KOPT-K1 (cell line): ENCODE results near the gene SIGLEC7.
"Not testable (repeated sequence)": the region's sequence is repeated elsewhere in the genome, so short reads cannot be mapped to it uniquely, and the experiment has no call there.

Source experiments
- H3K27ac ChIP-seq: fragments of 200-600 bp; sonication (generic); 2 replicates; pipeline ENCODE4 v1.5.1; 2016; ENCODE audit warnings: antibody characterized with exemption, mild to moderate bottlenecking, low read depth, low read length; ENCODE audit not compliant: poor library complexity, severe bottlenecking
- H3K36me3 ChIP-seq: fragments of 200-600 bp; sonication (generic); 2 replicates; pipeline ENCODE4 v1.5.1; 2017; ENCODE audit warnings: antibody characterized with exemption, mild to moderate bottlenecking, low read length, moderate library complexity; ENCODE audit not compliant: insufficient read depth
- H3K9me3 ChIP-seq: fragments of 200-600 bp; sonication (generic); 2 replicates; pipeline ENCODE4 v1.5.1; 2017; ENCODE audit warnings: antibody characterized with exemption, low read length, mild to moderate bottlenecking; ENCODE audit not compliant: insufficient read depth, poor library complexity, severe bottlenecking

SIGLEC7 gene

GRCh38 chr19:51164215-51164614 is 22.1 kb downstream of the SIGLEC7 start:
- Histone ChIP-seq H3K9me3 (no peaks in the 10 kb centered on the region), H3K27ac (no peak overlapping the region), H3K36me3 (no peaks in the 10 kb centered on the region)

GRCh38 chr19:51166846-51167490 is 24.9 kb downstream of the SIGLEC7 start:
- H3K9me3 ChIP-seq: no peaks in the 10 kb centered on the region
- H3K27ac ChIP-seq: no peak overlapping the region
- H3K36me3 ChIP-seq: no peaks in the 10 kb centered on the region

GRCh38 chr19:51168564-51169282 is 26.6 kb downstream of the SIGLEC7 start:
- Histone ChIP-seq H3K9me3 (no peaks in the 10 kb centered on the region), H3K27ac (no peak overlapping the region), H3K36me3 (no peaks in the 10 kb centered on the region)

GRCh38 chr19:51169283-51169918 is 27.3 kb downstream of the SIGLEC7 start:
- not testable (repeated sequence) for H3K27ac ChIP-seq, H3K36me3 ChIP-seq, H3K9me3 ChIP-seq

GRCh38 chr19:51172223-51172622 is 30.1 kb downstream of the SIGLEC7 start:
- H3K9me3 ChIP-seq: no peaks in the 10 kb centered on the region
- no peak overlapping the region for H3K27ac ChIP-seq
- no peaks in the 10 kb centered on the region for H3K36me3 ChIP-seq

- Histone ChIP-seq H3K9me3 (no peaks in the 10 kb centered on the region), H3K27ac (no peak overlapping the region), H3K36me3 (no peaks in the 10 kb centered on the region)
These were observed 31.6 kb downstream of the SIGLEC7 start for GRCh38 chr19:51173681-51174080.

GRCh38 chr19:51179256-51179655 is 37.2 kb downstream of the SIGLEC7 start:
- H3K27ac ChIP-seq: no peak overlapping the region
- H3K9me3 ChIP-seq: no peaks in the 10 kb centered on the region
- H3K36me3 ChIP-seq: no peaks in the 10 kb centered on the region

- no peak overlapping the region for H3K27ac ChIP-seq
- H3K36me3 ChIP-seq: no peaks in the 10 kb centered on the region
These were observed 39.3 kb downstream of the SIGLEC7 start for GRCh38 chr19:51181377-51181912.

GRCh38 chr19:51181913-51182419 is 39.9 kb downstream of the SIGLEC7 start:
- no peaks in the 10 kb centered on the region for H3K36me3 ChIP-seq
- H3K27ac ChIP-seq: no peak overlapping the region
- no peaks in the 10 kb centered on the region for H3K9me3 ChIP-seq

More at GRCh38 chr19:51181377-51181912, 39.3 kb downstream of the SIGLEC7 start:
- no peaks in the 10 kb centered on the region for H3K9me3 ChIP-seq

GRCh38 chr19:51183629-51184028 is 41.5 kb downstream of the SIGLEC7 start:
- Histone ChIP-seq H3K36me3 (no peaks in the 10 kb centered on the region), H3K9me3 (no peaks in the 10 kb centered on the region), H3K27ac (no peak overlapping the region)

GRCh38 chr19:51185069-51185867 is 43.2 kb downstream of the SIGLEC7 start:
- Histone ChIP-seq H3K27ac (no peak overlapping the region), H3K36me3 (no peaks in the 10 kb centered on the region), H3K9me3 (no peaks in the 10 kb centered on the region)

- H3K27ac ChIP-seq: no peak overlapping the region
- H3K36me3 ChIP-seq: no peaks in the 10 kb centered on the region
- no peaks in the 10 kb centered on the region for H3K9me3 ChIP-seq
These were observed 43.7 kb downstream of the SIGLEC7 start for GRCh38 chr19:51185868-51186215.

- Histone ChIP-seq H3K27ac (no peak overlapping the region), H3K36me3 (no peaks in the 10 kb centered on the region), H3K9me3 (no peaks in the 10 kb centered on the region)
These were observed 44.2 kb downstream of the SIGLEC7 start for GRCh38 chr19:51186323-51186722.

- H3K36me3 ChIP-seq: no peaks in the 10 kb centered on the region
- H3K9me3 ChIP-seq: no peaks in the 10 kb centered on the region
- no peak overlapping the region for H3K27ac ChIP-seq
These were observed 45.5 kb downstream of the SIGLEC7 start for GRCh38 chr19:51187395-51188226.
